ENCODE results near the gene JCAD.
"Not testable (repeated sequence)": the region's sequence is repeated elsewhere in the genome, so short reads cannot be mapped to it uniquely, and the experiment has no call there.

GRCh38 chr10:30005116-30005515 lies 54.3 kb downstream of the JCAD start:
- not testable (repeated sequence) for TF ChIP-seq POLR2A, CTCF (IDR thresholded peaks at IDR 0.05)

Measured in sigmoid colon (tissue), 3 donors.